Measurements from ENCODE around the gene ACE. TPM values are rescaled to one million over a fixed set of nuclear protein-coding genes. Genes with fewer than 3 reads are reported as not detected.

The ACE gene
- total and polyA plus RNA-seq, 2 experiments from 2014 or later, result 0.82 to 9.1 TPM

DNA sequence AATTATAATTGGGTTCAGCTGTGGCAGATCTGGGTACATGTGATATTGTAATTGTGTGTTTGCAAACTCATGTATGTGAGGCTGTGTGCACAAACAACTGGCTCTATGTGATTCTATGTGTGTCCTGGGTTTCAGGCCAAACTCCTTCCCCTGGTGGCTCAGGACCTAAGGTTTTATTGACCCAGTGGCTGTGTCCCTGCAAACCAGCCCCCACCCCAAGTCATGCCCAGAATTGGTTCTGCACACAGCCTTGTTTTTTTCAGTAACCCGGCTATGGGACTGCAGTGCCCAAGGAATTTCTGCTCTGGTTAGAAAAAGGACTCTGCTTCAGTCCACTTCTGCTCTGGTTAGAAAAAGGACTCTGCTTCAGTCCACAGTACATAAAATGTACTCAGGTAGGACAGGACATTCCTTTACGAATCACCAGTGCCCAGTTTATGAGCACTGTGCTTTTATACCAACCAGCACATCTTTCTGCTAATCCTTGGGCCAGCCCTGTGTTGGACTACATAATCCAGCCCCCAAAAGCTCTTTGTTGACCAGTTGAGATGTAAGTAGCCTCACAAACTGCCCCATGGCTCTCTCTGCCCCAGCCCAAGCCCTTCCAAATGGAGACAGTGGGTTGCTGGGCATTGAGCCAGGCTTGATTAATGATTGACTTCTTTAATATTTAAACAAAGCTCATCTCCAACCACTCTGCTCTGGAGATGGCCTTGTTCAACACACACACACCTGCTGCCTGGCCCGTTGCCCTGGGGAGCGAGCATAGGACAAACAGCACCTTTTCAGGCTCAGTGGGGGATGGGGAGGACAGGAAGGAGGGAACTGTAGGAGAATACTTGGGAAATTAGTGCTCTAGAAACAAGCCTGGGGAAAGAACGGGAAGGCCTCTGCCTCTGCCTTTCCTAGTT is 43.4 kb downstream of the ACE start:
- ATAC-seq, result no peak

More for the DNA sequence above, 43.4 kb downstream of the ACE start:
- no peaks in the 10 kb centered on the region for H3K36me3 ChIP-seq (ENCODE audit: insufficient read depth)
- no peaks in the 10 kb centered on the region for H4K20me1 ChIP-seq (replicated peaks; ENCODE audit: insufficient read depth)
- peaks cover 29% of the 10 kb centered on the region for H3K4me1 Mint-ChIP-seq
- no peaks in the 10 kb centered on the region for H3K27me3 ChIP-seq (ENCODE audit: insufficient read depth)
- H3K36me3 Mint-ChIP-seq (ENCODE audit: low read depth), result no peaks in the 10 kb centered on the region
- no peak overlapping the region for H3K4me3 ChIP-seq
- TF ChIP-seq JUNB (IDR thresholded peaks at IDR 0.05; ENCODE audit: unreplicated experiment), result no peak
- TF ChIP-seq STAT1 (IDR thresholded peaks at IDR 0.05; ENCODE audit: unreplicated experiment), result no peak
- TF ChIP-seq ZNF114 (CRISPR knock-in tag; IDR thresholded peaks at IDR 0.05), result no peak
- TF ChIP-seq, protein P1, sequence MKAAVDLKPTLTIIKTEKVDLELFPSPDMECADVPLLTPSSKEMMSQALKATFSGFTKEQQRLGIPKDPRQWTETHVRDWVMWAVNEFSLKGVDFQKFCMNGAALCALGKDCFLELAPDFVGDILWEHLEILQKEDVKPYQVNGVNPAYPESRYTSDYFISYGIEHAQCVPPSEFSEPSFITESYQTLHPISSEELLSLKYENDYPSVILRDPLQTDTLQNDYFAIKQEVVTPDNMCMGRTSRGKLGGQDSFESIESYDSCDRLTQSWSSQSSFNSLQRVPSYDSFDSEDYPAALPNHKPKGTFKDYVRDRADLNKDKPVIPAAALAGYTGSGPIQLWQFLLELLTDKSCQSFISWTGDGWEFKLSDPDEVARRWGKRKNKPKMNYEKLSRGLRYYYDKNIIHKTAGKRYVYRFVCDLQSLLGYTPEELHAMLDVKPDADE (IDR thresholded peaks at IDR 0.05), result no peak
- TF ChIP-seq NANOG (IDR thresholded peaks at IDR 0.05; ENCODE audit: borderline replicate concordance), result no peak
- no peak for TF ChIP-seq ZNF331 (CRISPR knock-in tag; IDR thresholded peaks at IDR 0.05; ENCODE audit: low read depth)
- no peak for TF ChIP-seq POLR2AphosphoS5 (IDR thresholded peaks at IDR 0.05; ENCODE audit: low read depth)
- TF ChIP-seq REST (IDR thresholded peaks at IDR 0.05; ENCODE audit: unreplicated experiment), result no peak
- no peak for TF ChIP-seq CTCF (conservative IDR thresholded peaks at IDR 0.05; ENCODE audit: low read depth in 2 of 2)
- TF ChIP-seq CREB1 (CRISPR knock-in tag; IDR thresholded peaks at IDR 0.05; ENCODE audit: low read depth), result no peak
- no peak for TF ChIP-seq EZH2 (IDR thresholded peaks at IDR 0.05; ENCODE audit: low read depth, unreplicated experiment)
- no peak overlapping the region for H3K4me3 Mint-ChIP-seq
- peak overlapping the region; percentile 32; the same call in 1 of the 2 replicates for H3K4me2 ChIP-seq
- H3K9me2 ChIP-seq (ENCODE audit: insufficient read depth), result no peaks in the 10 kb centered on the region
- H3K27ac ChIP-seq (ENCODE audit: low read depth), result no peak overlapping the region
- 0 out of 2 replicates have a peak, but pooled peaks cover 4% of the 10 kb centered on the region for H3K4me1 ChIP-seq (ENCODE audit: insufficient read depth)
- H3F3A ChIP-seq (replicated peaks; ENCODE audit: low read depth), result no peaks in the 10 kb centered on the region
- no peaks in the 10 kb centered on the region for H3K79me2 ChIP-seq (replicated peaks; ENCODE audit: insufficient read depth)
- peak; percentile 19 for DNase-seq (ENCODE audit: low spot score)
- H3K9me3 Mint-ChIP-seq, result no peaks in the 10 kb centered on the region; the same call in 2 of the 3 replicates
- no peak overlapping the region for H2AFZ ChIP-seq
- peaks cover 9% of the 10 kb centered on the region for H3K27me3 Mint-ChIP-seq (ENCODE audit: insufficient read depth, low read depth, poor library complexity)
- H3K27ac Mint-ChIP-seq, result no peak overlapping the region; the same call in 1 of the 2 replicates
